NCI-H187 treated with DMSO at 0.1 percent for 48 hours (cell line): ENCODE measurements around the gene UNC5B.

Experiments used
- DNase-seq: peaks from one replicate; lab custom pipeline; 2025; lab: John Stamatoyannopoulos, UW

The UNC5B gene

DNA sequence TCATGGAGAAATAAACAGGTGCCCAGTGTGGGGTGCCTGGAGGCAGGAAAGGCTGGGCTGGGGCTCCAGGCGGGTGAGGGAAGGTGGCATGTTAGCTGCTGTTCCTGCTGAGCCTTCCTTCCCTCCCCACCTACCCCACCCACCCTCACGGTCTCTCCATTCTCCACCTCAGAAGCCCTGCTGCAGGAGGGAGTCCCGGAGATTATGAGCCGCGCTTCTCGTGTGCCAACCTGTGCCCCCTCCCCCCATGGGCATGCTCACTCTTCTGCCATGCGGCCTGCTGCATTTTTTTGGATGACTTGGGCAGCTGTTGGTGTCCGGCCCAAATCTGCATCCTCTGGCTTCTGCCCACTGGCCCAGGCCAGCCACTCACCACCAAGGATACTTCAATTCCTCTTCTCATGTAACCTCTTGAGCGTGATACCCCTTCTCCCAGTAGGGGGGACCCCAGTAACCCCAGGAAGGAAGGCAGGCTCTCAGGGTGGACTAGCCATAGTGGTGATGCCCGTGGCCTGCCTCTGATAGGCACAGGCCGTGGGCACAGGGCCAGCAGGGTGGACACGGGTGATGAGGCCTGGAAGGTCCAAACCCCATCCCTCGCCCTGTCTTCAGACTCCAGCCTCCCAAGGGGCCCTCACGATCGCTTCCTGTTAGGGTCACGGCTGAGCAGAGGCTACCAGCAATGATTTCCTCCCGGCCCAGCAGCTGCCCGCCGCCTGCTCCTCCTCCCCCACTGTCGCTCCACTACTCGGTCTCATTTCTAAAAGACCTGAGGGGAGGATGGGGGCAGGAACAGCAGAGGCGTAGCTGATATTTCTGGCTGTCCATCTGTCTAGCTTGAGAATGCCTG lies 27.8 kb downstream of the UNC5B start:
- no peak for DNase-seq

DNA sequence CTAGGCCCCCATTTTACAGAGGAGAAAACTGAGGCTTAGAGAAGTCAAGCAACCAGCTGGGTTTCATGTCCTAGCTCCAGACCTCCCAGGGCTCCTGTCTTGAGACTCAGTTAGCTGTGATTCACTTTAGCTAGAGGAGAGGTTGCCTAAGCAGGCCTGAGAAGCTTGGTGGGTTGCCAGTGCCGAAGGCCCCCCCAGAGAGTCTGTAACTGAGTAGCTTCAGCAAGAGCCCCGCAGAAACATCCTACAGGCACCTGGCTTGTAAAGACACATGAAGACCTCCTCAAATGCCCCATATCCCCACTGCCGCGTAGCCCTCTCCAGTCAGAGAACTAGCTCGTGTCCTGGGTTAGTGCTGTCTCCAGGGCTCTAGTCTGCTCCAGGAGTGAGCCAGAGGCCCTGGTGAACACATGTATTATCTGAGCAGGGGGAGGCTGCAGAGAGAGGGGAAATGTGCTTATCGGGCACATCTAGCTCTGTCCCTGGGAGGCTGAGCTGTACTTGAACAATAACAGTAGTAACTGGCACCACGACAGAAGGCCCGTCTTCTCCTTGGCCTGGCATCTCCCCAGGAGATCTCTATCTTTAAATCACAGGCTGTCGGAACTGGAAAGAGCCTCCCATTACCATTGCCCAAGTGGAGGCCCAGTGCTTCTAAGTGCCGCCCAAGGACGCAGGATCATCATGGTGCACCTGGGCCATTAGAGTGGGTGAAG lies 28.9 kb downstream of the UNC5B start:
- DNase-seq = no peak

DNA sequence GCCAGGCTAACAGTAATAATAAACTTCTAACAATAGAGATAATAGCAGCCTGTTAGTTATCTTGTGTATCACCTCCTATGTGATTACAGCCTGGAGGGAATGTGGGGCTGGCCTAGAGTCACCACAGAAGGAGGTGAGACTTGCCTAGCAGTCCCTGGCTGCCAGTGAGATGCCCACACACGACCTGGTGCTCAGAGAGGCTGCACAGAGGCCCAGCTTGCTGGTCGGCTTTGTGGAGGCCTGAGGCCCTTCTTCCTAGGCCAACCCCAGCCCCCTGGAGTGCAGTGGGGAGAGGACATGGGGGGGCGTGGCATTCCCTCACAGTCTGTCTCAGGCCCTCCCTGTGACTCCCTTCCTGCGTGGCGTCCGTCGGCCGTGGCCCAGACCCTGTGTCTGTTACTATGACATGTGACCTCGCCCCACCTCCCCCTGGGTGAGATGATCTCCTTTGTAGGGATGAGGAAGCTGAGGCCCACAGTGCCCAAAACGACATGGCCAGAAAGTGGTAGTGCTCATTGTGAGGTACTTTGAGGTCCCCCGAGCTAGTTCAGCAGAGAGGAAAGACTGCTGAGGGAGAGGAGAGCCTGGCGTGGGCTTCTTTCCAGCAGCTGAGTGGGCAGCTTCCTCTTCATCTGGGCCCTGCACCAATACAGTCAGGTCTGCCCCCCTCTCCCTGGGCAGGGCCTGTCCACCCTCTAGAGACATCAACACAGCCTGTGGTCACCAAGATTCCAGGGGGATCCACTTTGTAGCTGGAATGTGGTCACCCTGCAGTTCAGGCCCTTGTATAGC lies 29.7 kb downstream of the UNC5B start:
- DNase-seq = no peak

DNA sequence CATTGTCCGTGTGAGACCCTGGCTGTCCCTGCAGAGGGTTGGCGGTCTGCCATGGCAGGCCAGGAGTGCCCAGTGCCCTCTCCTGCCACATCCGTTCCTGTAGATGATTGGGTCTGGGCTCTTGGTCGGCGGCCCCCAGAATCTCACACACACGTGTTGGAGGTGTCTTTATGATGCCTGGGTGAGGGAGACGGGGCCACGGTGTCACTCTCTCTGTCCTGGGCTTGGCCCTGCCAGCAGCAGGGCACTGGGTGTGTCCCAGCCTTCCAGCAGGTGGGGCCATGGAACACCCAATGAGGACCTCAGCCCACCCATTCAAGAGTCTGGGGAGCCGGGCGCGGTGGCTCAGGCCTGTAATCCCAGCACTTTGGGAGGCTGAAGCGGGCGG lies 30.2 kb downstream of the UNC5B start:
- no peak for DNase-seq

DNA sequence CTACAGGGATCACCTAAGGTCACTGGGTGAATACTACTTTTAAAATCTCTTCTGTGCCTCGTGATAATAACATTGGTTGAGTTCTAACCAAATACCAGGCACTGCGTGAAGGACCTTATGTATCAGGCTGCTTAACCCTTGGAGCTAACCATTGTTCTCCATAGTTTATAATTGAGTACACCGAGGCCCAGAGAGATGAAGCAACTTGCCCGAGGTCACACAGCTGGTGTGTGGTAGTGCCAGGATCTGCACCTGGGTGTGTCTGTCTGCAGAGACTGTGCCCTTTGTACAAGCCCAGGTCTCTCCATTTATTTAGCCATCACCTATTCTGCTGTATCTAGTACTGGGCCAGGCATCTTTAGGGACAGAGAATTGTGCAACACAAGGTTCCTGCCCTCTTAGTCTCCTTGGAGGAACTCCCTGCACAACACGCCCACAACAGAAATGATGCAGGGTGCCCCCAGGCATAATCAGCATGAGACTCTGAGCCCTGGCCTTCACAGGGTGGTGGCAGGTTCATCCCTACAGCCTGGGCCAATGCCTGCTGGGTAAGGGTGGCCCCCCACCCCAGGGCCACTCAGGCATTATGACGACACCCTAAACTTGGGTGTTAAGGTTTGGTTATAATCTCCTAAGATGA lies 31.5 kb downstream of the UNC5B start:
- DNase-seq = no peak

DNA sequence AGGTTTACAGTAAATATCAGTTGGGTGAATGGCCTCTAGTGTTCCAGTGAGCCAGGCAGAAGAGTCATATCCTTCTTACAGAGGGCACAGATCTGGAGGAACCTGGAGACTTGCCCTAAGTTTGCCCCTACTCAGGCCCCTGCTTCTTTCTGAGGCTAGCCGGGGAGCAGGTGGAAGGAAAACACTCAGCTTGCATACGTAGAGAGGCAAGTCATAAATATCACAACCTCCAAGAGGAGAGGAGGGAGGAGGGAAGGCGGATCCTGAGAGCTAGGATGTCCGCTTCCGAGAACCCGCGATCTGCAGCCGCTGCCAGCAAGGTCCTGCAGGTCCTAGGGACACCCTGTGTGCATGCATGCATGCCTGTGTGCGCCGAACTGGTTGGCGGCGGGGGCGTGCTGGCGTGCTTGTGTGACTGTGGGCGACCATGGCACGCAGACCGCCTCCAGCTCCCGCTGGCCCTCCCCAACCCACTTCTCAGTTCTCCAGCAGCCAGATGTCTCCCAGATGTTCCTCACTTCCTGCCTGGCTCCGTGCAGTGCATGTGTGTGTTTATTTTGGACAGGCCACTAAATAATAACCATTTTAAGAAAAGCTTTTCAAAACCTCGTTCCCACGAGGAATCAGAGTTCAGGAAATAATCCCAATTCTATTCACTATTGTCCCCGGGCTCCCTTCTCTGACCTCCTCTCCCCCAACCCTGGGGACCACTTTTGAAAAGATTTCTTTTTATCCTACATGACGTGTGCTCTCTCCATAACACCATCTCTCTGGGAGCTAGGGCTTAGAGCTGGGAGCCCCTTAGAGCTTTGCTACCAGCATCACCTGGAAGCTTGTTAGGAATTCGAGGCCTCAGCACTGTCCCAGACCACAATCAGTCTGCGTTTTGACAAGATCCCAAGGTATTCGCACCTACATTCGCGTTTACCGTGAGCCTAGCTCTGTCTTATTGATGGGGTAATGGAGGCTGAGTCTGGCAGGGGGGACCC lies 32.4 kb downstream of the UNC5B start:
- no peak for DNase-seq

DNA sequence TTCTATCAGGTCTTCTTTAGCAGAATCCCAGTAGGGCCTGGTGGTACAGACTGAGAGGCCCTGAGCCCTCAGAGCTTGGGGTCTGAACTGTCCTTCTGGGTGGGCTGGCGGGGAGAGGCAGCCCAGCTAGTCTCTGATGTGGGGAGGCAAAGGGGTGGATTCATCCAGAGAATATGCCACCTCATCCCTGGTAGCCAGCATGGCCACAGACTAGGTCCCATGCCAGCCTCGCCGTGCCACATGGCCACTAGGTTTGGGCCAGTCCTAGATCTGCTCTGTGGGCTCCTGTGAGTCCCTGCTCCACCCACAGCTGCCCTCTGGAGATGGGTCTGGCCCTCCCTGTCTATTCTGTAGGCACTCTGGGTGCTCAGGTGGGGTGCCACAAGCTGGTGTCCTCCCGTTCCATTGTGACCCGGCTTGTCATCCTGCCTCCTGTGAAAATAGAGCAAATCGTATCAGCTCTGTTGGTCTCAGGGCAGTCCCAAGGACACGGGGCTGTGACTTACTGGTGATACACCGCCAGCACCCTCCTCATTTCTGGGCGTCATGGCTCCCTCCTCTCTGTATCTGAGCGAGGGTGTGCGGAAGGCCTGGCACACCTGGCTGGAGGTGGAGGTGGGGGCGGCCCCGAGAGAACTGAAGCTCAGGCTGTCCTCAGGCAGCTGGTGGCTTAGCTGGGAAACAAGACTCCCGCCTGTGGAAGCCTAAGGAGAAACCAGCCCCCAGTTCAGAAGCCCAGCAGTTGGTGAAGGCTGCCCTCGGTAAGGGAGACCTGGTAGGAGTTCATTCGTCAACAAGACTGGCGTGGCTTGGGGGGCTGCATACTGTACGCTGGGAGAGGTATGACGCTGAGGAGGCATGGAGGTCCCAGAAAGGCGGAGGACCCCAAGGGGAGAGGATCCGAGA lies 33.3 kb downstream of the UNC5B start:
- no peak for DNase-seq

DNA sequence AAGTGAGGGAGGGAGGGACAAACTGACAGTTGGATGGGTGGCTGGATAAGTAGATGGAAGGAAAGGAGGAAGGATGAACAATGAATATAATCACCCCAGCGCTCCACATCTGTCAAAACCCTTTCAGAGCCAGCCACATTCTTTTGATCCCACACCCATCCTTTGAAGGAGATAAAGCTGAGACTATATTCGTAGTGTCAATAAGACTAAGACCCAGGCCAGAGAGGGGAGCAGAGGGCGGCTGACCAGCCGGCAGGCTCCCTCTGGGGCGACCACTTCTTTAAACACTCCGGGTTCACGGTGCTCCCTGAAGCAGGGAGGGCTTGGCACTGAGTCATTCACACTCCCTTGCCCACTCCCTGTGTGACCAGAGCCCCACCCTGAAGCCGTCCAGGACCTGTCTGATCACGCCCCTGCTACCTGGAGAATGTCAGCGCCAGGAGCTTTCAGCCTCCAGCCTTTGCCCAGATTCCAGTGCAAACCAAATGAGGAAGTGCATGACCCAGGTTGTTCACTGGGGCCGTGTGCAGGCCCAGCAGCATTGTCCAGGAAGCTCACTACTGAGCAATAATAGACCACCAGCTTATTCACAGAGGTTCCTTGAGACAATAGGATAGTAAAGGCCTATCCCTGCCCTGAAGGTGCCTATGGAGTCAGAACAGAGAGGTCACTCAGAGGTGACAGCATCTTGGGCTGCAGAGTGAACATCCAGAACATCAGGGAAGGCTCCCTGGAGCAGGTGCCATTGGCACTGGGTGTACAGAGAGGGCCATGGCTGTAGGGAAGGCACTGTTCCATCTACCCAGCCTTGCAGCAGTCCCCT lies 34.4 kb downstream of the UNC5B start:
- DNase-seq = no peak

DNA sequence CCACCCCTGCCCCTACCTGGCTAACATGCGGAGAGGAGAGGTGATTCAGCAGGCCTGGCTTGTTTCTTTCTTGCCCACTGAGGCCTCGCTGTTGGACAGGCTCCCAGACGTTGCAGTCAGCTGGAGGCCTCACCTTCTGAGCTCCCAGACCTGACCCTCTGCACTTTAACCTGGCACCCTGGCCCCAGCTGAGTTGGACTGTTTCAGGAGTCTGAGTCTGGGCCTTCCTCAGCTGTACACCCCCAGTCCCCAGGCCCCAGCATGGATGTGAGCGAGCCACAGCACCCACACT lies 35.0 kb downstream of the UNC5B start:
- DNase-seq = no peak

DNA sequence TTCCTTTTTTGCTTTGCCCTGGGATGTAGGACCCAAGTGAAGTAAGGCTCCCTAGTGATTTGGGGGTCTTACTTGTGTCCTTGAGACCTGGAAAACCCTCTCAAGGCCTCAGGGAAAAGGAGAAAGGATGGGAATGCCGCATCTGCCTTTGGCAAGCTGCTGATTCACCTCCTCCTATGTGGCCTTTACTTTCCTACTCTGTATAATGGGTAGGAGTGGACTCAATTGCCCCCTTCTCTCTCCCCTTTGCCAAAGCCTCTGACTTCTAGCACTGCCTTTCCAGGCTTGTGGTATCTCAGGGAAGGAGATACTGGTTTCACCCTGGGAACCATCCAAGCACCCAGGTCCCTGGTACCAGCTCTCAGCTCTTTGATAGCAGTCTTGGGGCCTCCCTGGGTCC lies 35.4 kb downstream of the UNC5B start:
- no peak for DNase-seq

DNA sequence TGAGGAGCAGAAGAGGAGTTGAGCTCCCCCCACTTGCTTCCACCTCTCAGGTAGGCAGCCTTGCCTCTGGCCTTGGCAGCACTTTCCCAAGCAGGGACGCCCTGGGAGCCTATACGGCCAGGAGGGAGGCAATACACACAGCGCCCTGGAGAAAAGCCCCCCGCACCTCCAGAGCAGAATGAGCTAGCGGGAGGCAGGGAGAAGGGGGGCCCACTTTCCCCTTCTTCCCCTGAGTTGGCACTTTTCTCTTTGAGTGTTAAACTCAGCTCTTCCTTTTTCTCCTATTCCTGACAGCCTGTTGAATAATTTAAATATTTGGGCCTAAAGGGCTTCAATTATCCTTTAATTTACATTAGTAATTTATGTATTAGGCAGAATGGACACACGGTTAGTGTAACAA lies 35.8 kb downstream of the UNC5B start:
- no peak for DNase-seq

DNA sequence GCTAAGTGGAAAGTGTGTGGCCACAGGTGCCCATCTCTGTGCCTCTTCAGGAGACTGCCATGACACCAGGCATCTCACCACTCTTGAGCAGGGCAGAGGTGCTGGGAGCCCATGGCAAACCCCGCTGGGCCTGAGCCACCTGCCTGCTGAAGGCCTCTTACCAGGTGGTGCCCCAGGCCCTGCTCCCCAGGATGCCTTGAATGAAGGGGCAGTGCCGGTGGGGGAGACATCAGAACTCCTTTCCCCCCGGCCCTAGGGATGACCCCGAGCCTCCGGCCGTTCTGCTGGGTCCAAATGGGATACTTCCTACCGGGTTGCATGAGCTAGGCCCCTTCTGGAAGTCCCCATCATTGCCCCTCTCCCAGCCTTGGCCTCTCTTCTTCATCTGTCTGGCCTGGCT lies 37.6 kb downstream of the UNC5B start:
- no peak for DNase-seq

DNA sequence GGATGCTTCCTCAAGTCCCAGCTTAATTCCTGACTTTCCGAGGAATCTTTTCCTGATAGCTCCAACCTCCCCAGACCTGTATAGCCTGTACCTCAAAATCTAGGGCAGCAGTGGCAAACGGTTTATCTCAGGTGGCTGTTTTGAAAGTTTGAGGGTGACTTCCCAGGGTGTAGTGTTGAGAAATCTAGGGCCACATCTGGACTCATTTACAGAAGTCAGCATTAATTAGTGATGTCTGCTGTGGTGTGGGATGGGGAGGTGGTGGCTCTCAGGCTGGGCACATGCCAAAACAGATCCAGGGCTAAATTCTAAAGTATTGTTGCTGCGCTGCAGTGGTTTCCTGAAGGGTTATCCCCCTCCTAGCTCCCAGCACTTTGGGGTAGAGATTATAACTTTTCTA lies 38.0 kb downstream of the UNC5B start:
- DNase-seq = no peak

DNA sequence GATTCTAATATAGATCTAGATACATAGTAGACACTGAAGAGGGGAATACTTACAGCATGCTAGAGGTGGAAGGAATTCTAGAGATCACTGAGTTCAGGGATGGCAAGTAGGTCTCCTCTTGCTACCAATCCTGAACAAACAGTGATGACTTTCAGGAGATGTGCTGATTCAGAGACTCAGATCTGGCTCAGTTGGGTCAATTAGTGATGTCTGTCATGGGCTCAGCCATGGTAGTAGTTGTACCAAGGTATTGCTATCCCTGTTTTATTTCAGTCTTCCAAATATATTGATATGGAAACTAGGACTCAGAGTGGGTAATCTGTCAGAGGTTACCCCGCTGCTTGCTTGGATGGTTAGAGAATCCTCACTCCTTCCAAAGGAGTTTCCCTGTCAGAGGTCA lies 38.5 kb downstream of the UNC5B start:
- no peak for DNase-seq

DNA sequence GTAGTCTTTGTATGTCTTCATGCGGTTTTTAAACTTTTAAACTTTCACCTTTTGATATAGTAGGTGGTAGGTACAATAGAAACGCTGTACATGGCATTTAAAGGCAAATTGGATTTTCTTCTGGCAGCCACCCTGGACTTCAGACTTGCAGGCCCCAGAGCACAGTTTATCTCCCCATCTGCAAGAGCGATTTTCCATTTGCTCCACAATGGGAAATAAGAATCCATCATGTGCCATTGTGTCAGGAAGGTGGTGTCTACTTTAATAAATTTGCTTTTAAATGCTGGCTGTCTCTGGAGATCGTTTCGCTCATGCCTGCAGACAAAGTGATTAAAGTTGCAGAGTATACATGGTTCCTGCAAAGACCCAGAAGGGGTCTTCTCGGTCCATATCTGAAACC lies 38.9 kb downstream of the UNC5B start:
- no peak for DNase-seq

DNA sequence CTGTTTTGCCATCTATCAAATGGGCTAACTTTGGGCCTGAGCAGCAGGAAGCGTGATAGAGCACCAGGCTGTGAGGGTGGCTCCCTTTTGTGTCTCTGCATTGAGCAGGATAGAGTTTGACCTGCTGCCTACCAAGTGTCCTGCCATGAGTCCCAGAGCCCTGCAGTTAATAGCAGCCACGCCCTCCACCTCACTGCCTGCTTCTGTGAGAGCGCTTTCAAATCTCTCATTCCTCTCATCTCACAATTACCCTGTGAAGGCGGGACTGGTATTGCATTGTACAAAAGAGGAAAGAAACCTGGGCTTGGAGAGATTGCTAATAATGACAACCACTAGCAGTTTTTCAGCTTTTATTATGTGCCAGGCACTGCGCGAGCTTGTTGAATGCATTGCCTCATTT lies 39.9 kb downstream of the UNC5B start:
- no peak for DNase-seq

DNA sequence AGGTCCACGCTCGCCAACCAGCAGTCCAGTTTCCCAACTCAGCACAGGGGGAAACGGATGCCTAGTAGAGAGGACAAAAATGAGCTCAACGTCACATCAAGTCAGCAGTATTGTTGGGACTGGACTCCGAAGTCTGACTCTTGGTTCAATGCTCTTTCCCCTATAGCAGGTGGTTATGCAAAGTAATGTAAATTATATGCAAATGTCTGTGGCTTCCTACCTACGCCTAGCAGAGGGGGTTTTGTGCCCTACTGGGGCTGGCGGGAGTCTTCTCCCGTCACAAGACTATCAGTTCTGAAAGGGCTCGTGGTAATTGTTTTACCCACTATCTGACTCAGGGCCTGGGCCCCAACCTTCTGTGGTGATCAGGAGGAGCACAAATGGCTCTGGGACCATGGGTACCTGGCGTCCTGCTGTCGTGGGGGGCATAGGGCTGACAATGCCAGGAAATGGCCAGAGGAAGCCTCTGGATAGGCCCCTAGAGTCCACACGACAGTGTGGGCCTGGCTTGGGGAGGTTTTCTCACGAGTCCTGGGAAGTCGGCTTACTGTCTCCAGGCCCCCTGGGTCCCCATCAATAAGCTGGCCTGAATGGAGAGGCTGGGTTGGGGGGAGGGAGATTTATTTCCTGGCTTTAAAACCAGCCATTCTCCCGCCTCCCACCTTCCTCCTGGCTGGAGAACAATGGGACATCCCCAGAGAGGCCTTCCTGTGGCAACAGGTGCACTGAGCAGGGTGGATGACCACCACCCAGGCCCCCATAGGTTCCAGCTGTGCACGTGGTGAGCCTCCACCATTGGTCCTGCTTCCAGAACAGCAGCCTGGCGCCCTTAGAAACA lies 41.8 kb downstream of the UNC5B start:
- no peak for DNase-seq

DNA sequence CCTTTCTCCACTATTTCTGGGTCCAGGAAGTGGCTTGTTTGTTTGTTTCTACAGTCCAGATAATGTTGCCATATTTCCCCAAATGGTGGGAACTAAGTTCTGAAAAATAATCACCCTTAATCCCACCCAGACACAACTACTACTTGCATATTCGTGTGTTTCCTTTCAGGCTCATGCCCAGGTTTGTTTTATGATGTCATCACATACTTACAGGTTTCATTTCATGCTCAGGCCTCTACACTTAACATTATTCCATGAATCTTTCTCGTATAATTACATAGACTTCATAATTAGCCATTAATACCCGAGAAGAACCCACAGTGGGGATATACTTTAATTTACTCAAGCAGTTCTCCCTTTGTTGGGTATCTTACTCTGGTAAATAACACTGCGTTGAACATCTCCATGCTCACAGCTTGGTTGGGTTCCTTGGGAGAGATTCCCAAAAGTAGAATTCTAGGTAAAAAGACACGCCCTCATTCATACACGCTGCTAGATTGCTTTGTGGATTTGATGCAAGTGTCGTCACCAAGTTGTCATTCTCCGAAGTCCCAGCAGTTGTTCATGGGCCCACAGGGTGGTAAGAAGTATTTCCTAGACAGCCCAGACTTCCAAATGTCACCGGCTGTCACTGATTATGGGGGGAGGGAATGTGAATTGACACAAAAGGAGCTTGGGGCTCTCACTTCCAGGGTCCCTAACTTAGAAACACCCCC lies 42.6 kb downstream of the UNC5B start:
- no peak for DNase-seq
